Spleen (tissue), 11 donors: ENCODE data around the gene ABCA1. TPM values are rescaled to one million over a fixed set of nuclear protein-coding genes. Genes with fewer than 3 reads are reported as not detected.

ENCODE experiments used
- DNase-seq: peaks from one replicate; pipeline ENCODE4 v3.0.0-alpha.2; 2020
- H3K27ac ChIP-seq, 8 donors: fragments of 200-600 bp; sonication (generic) in 7 of 8; 1 replicate in 4 of 8; 2 replicates in 4 of 8; pipeline versions ENCODE4 v1.5.0 to v1.8.0; 2016 to 2021; ENCODE audit warnings: inconsistent platforms in 4 of 8, mild to moderate bottlenecking in 4 of 8, moderate library complexity in 1 of 8
- H3K27me3 ChIP-seq, 7 donors: fragments of 200-600 bp; sonication (generic) in 6 of 7; replicated peaks in 1 of 7; 1 replicate in 4 of 7; 2 replicates in 3 of 7; pipeline versions ENCODE4 v1.5.0 to v1.8.0; 2016 to 2021; ENCODE audit warnings: inconsistent platforms in 3 of 7, mild to moderate bottlenecking in 1 of 7
- H3K36me3 ChIP-seq, 6 donors: fragments of 200-600 bp; sonication (generic) in 5 of 6; 1 replicate in 4 of 6; 2 replicates in 2 of 6; pipeline versions ENCODE4 v1.5.0 to v1.8.0; 2016 to 2021; ENCODE audit warnings: inconsistent platforms in 2 of 6
- H3K4me1 ChIP-seq, 6 donors: fragments of 200-600 bp; sonication (generic) in 5 of 6; 1 replicate in 3 of 6; 2 replicates in 3 of 6; pipeline versions ENCODE4 v1.5.0 to v1.8.0; 2016 to 2021; ENCODE audit warnings: inconsistent platforms in 3 of 6
- H3K4me3 ChIP-seq, 8 donors: fragments of 200-600 bp; sonication (generic) in 7 of 8; 1 replicate in 4 of 8; 2 replicates in 4 of 8; pipeline versions ENCODE4 v1.5.0 to v1.8.0; 2016 to 2021; ENCODE audit warnings: inconsistent platforms in 4 of 8, mild to moderate bottlenecking in 4 of 8, moderate library complexity in 2 of 8
- H3K9me3 ChIP-seq, 8 donors: fragments of 200-600 bp; sonication (generic) in 7 of 8; 1 replicate in 4 of 8; 2 replicates in 4 of 8; pipeline versions ENCODE4 v1.5.0 to v1.8.0; 2016 to 2021; ENCODE audit warnings: inconsistent platforms in 4 of 8
- CTCF ChIP-seq, 11 experiments: fragments of 200-600 bp in 7 of 11; fragments of 450-650 bp in 4 of 11; sonication (generic) in 4 of 11; IDR thresholded peaks in 8 of 11; conservative IDR thresholded peaks in 3 of 11; 1 replicate in 7 of 11; 2 replicates in 4 of 11; pipeline versions ENCODE4 v1.4.0 to v1.8.0; 2016 to 2021; ENCODE audit warnings: antibody characterized with exemption in 11 of 11, inconsistent platforms in 4 of 11, mild to moderate bottlenecking in 1 of 11
- POLR2A ChIP-seq, 3 donors: fragments of 450-650 bp; IDR thresholded peaks; one replicate each; pipeline ENCODE4 v1.5.1; 2017; ENCODE audit warnings: antibody characterized with exemption in 3 of 3, mild to moderate bottlenecking in 1 of 3
- POLR2AphosphoS5 ChIP-seq, 3 donors: sonication (generic); formaldehyde crosslinking; IDR thresholded peaks; one replicate each; pipeline ENCODE4 v1.5.1; 2017; ENCODE audit warnings: antibody characterized with exemption in 3 of 3
- WGBS, 5 donors: extraction: QIAGEN DNeasy Blood & Tissue Kit in 3 of 5; methylation state at CpG; one replicate each; pipeline versions ENCODE4 v1.1.5 to v1.1.7; 2013 to 2018; 5-methylcytosine and 5-hydroxymethylcytosine counted together
- intact Hi-C: fragments of 100-400 bp; cut with DNase I; formaldehyde crosslinking; loops from one replicate; pipeline ENCODE4 v1.15.0; 2023; ENCODE audit warnings: low total_unique reads
- polyA plus RNA-seq, 3 donors: library from polyadenylated mRNA; stranded (reverse); fragments of 200-250 nt; gene quantifications; one replicate each; pipeline ENCODE4 v1.2.1, GENCODE V29; 2013
- total RNA-seq, 7 donors: library from RNA; depleted of rRNA in 3 of 7; stranded (reverse); fragments of >200 nt in 3 of 7; fragmentation: NEBNext Ultra II Directional in 4 of 7; extraction: Animal tissue kit (Norgen Biotek cat#: 25700) in 4 of 7; gene quantifications; one replicate each; pipeline versions ENCODE4 v1.1.0 to v1.2.1, GENCODE V29; 2016 to 2021
- donor health status: healthy with polysubstance abuse.
- donor health status: DM: no; HTN: no; CAD: no; lungs with moderate emphysema.
- donor health status: DM: no; HTN: no; CAD: no.
- donor health status: Bipolar disorder and iron deficiency.
- donor health status: healthy.
- donor health status: DM: no; HTN: no; CAD: no.
- donor health status: DM: yes; HTN: yes; CAD: no.

The ABCA1 gene
- total and polyA plus RNA-seq, 10 donors, result 4.5 to 78.4 (median 60.2) TPM

DNA sequence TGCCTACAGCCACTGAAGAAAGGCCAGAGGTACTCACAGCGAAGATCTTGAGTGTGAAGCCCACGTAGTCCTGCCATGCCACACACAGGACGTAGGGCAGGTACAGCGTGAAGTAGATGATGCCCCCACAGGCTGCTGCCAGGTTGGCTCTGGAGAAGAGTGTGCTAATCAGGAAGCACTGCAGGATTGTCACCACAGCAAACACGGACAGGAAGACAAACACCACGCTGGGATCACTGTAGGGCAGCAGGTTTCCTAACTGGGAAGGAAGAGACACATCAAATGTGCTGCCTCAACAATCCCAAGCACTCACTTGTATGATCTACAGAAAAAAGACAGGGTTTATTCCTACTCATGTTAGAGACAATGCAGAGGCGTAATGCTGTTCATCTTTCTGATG, 101.0 kb downstream of the ABCA1 start:
- intact Hi-C loops, result no loop called here
- no peaks in the 10 kb centered on the region for H3K27me3 ChIP-seq
- TF ChIP-seq CTCF (IDR thresholded peaks at IDR 0.05 in 8 of 11, conservative IDR thresholded peaks at IDR 0.05 in 3 of 11), result no peak
- DNase-seq, result no peak
- no peaks in the 10 kb centered on the region for H3K9me3 ChIP-seq
- WGBS, 5 donors, result 74 to 90% (median 87%) methylated on average over 7 of the region's 7 CpGs
- peaks cover 0 to 10% (median 0%) of the 10 kb centered on the region in 6 donors for H3K4me1 ChIP-seq
- H3K27ac ChIP-seq, result no peak overlapping the region
- H3K4me3 ChIP-seq, result no peak overlapping the region
- peaks cover 0 to 100% (median 69%) of the 10 kb centered on the region in 6 donors for H3K36me3 ChIP-seq

DNA sequence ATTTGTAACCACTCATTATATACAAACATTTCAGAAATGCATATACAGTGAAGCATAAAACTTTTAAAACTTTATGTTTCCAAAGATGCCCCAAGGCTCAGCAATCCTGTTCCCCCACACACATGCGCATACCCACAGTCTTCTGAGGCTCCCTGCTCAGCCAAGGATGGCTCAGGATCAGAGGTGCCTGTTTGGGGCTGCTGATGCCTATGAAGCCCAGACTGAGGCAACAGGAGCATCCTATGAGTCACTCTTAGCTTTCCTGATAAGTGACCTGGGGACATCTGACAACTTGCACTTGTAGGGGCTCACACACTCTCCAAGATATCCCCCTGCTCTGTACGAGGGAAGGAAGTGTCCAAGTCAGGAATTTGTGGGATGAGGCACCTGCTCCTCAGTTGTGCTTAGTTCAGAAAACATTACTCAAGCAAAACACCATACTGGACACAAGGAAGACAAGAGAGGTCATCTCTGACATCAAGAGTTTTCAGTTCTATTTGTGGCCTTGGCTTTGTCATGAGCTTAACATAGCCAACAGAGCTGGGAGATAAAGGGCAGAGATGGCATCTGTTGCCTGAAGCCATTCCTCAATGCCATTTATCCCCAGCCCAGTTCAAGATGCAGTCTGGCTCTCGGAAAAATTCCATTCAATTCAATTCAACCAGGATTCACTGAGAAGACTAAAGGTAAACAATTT, 101.7 kb downstream of the ABCA1 start:
- intact Hi-C loops, result no loop called here
- 71 to 89% (median 89%) methylated on average over 3 of the region's 3 CpGs for WGBS, 5 donors

DNA sequence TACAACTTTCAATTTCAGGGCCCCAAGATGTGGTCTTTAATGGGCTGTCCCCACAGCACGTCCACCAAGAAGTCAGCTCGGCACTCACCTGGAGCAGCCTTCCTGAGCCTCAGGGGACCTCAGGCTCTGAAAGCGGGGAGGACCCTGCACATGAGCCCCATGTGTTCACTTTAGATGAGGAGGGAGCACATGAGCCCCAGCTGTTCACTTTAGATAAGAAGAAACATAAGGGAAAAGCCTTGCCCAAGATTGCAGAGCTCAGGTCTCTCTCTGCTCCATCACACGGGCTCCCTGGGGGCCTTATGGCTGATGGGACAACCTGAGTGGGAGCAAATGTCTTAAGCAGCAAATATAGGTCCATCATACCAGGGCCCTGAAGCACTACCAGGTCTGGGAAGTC, 107.6 kb downstream of the ABCA1 start:
- intact Hi-C loops, result no loop called here
- Histone ChIP-seq H3K27me3 (no peaks in the 10 kb centered on the region), H3K4me3 (no peak overlapping the region), H3K27ac (no peak overlapping the region), H3K36me3 (peaks cover 0 to 100% (median 86%) of the 10 kb centered on the region in 6 donors), H3K9me3 (no peaks in the 10 kb centered on the region), H3K4me1 (no peaks in the 10 kb centered on the region)
- WGBS, 5 donors, result 88 to 96% (median 90%) methylated on average over 4 of the region's 4 CpGs
- TF ChIP-seq POLR2A (IDR thresholded peaks at IDR 0.05), result no peak
- TF ChIP-seq CTCF (IDR thresholded peaks at IDR 0.05 in 8 of 11, conservative IDR thresholded peaks at IDR 0.05 in 3 of 11), result no peak
- TF ChIP-seq POLR2AphosphoS5 (IDR thresholded peaks at IDR 0.05), result no peak
- DNase-seq, result no peak

More for the DNA sequence above, 101.7 kb downstream of the ABCA1 start:
- Histone ChIP-seq H3K4me1 (peaks cover 0 to 10% (median 0%) of the 10 kb centered on the region in 6 donors), H3K9me3 (no peaks in the 10 kb centered on the region), H3K4me3 (no peak overlapping the region), H3K27me3 (no peaks in the 10 kb centered on the region), H3K36me3 (peaks cover 0 to 100% (median 74%) of the 10 kb centered on the region in 6 donors), H3K27ac (no peak overlapping the region)
- no peak for DNase-seq
- no peak for TF ChIP-seq CTCF (IDR thresholded peaks at IDR 0.05 in 8 of 11, conservative IDR thresholded peaks at IDR 0.05 in 3 of 11)
- no peak for TF ChIP-seq POLR2AphosphoS5 (IDR thresholded peaks at IDR 0.05)
- no peak for TF ChIP-seq POLR2A (IDR thresholded peaks at IDR 0.05)

GRCh38 chr9:104819033-104819432, 108.9 kb downstream of the ABCA1 start:
- Histone ChIP-seq H3K4me1 (no peaks in the 10 kb centered on the region), H3K27ac (no peak overlapping the region), H3K36me3 (peaks cover 0 to 100% (median 85%) of the 10 kb centered on the region in 6 donors), H3K27me3 (no peaks in the 10 kb centered on the region), H3K9me3 (no peaks in the 10 kb centered on the region), H3K4me3 (no peak overlapping the region)
- no peak for DNase-seq
- intact Hi-C loops, result no loop called here
- 92 to 97% (median 96%) methylated on average over 3 of the region's 3 CpGs for WGBS, 5 donors
- TF ChIP-seq CTCF (IDR thresholded peaks at IDR 0.05 in 8 of 11, conservative IDR thresholded peaks at IDR 0.05 in 3 of 11) (no peak), POLR2A (IDR thresholded peaks at IDR 0.05) (no peak), POLR2AphosphoS5 (IDR thresholded peaks at IDR 0.05) (no peak)
